HEK293 (cell line): ENCODE results near the gene NINL.

ENCODE experiments used
- BCL11B ChIP-seq: fragments of 450-650 bp; formaldehyde crosslinking; IDR thresholded peaks from 2 replicates; pipeline ENCODE4 v1.5.1; 2016; ENCODE audit warnings: low read depth, missing biosample characterization, missing genetic modification characterization
- GLIS1 ChIP-seq: fragments of 450-650 bp; formaldehyde crosslinking; IDR thresholded peaks from 2 replicates; pipeline ENCODE4 v1.5.1; 2016; ENCODE audit warnings: missing biosample characterization, missing genetic modification characterization
- INSM2 ChIP-seq: fragments of 450-650 bp; formaldehyde crosslinking; IDR thresholded peaks from 2 replicates; pipeline ENCODE4 v1.5.1; 2016; ENCODE audit warnings: missing biosample characterization, missing genetic modification characterization
- KLF1 ChIP-seq: fragments of 450-650 bp; formaldehyde crosslinking; IDR thresholded peaks from 2 replicates; pipeline ENCODE4 v1.5.1; 2016; ENCODE audit warnings: missing biosample characterization, missing genetic modification characterization
- MYNN ChIP-seq: fragments of 450-650 bp; formaldehyde crosslinking; IDR thresholded peaks from 2 replicates; pipeline ENCODE4 v1.5.1; 2016; ENCODE audit warnings: missing biosample characterization, missing genetic modification characterization, borderline replicate concordance
- OSR2 ChIP-seq: fragments of 450-650 bp; formaldehyde crosslinking; IDR thresholded peaks from 2 replicates; pipeline ENCODE4 v1.5.1; 2016; ENCODE audit warnings: missing biosample characterization, missing genetic modification characterization
- PRDM1 ChIP-seq: fragments of 450-650 bp; formaldehyde crosslinking; IDR thresholded peaks from 2 replicates; pipeline ENCODE4; 2016; ENCODE audit warnings: missing biosample characterization, missing genetic modification characterization
- RBAK ChIP-seq: fragments of 450-650 bp; formaldehyde crosslinking; IDR thresholded peaks from 2 replicates; pipeline ENCODE4 v1.5.1; 2016; ENCODE audit warnings: missing biosample characterization, missing genetic modification characterization
- ZBTB17 ChIP-seq: fragments of 450-650 bp; formaldehyde crosslinking; IDR thresholded peaks from 2 replicates; pipeline ENCODE4 v1.5.1; 2016; ENCODE audit warnings: missing biosample characterization, missing genetic modification characterization
- ZFHX2 ChIP-seq: fragments of 450-650 bp; formaldehyde crosslinking; conservative IDR thresholded peaks from 2 replicates; pipeline ENCODE4 v1.5.1; 2016; ENCODE audit warnings: missing biosample characterization, missing genetic modification characterization
- ZFP69B ChIP-seq: fragments of 450-650 bp; formaldehyde crosslinking; IDR thresholded peaks from 2 replicates; pipeline ENCODE4 v1.5.1; 2016; ENCODE audit warnings: missing biosample characterization, missing genetic modification characterization
- ZNF140 ChIP-seq: fragments of 450-650 bp; formaldehyde crosslinking; IDR thresholded peaks from 2 replicates; pipeline ENCODE4 v1.5.1; 2016; ENCODE audit warnings: missing biosample characterization, missing genetic modification characterization
- ZNF157 ChIP-seq: fragments of 450-650 bp; formaldehyde crosslinking; IDR thresholded peaks from 2 replicates; pipeline ENCODE4 v1.5.1; 2016; ENCODE audit warnings: missing biosample characterization, missing genetic modification characterization
- ZNF274 ChIP-seq, 2 experiments: fragments of 200-500 bp in 1 of 2; fragments of 450-650 bp in 1 of 2; sonication (Bioruptor generic) in 1 of 2; formaldehyde crosslinking in 1 of 2; IDR thresholded peaks; 2 replicates each; pipeline versions ENCODE4 v1.5.1 to v1.6.1; 2014 to 2016; ENCODE audit warnings: borderline replicate concordance in 1 of 2, inconsistent platforms in 1 of 2, low read length in 1 of 2, missing biosample characterization in 1 of 2, missing genetic modification characterization in 1 of 2
- ZNF341 ChIP-seq: fragments of 450-650 bp; formaldehyde crosslinking; IDR thresholded peaks from 2 replicates; pipeline ENCODE4; 2016; ENCODE audit warnings: low read depth, missing biosample characterization, missing genetic modification characterization
- ZNF394 ChIP-seq: fragments of 450-650 bp; formaldehyde crosslinking; IDR thresholded peaks from 2 replicates; pipeline ENCODE4 v1.5.1; 2016; ENCODE audit warnings: missing biosample characterization, missing genetic modification characterization, mild to moderate bottlenecking, moderate library complexity, borderline replicate concordance
- ZNF426 ChIP-seq: fragments of 450-650 bp; formaldehyde crosslinking; IDR thresholded peaks from 2 replicates; pipeline ENCODE4 v1.5.1; 2017; ENCODE audit warnings: missing biosample characterization, missing genetic modification characterization, mild to moderate bottlenecking, inconsistent platforms, moderate library complexity
- ZNF48 ChIP-seq: fragments of 450-650 bp; formaldehyde crosslinking; IDR thresholded peaks from 2 replicates; pipeline ENCODE4 v1.5.1; 2016; ENCODE audit warnings: missing biosample characterization, missing genetic modification characterization
- ZNF501 ChIP-seq: fragments of 450-650 bp; formaldehyde crosslinking; IDR thresholded peaks from 2 replicates; pipeline ENCODE4 v1.5.1; 2016; ENCODE audit warnings: missing biosample characterization, missing genetic modification characterization
- ZNF596 ChIP-seq: fragments of 450-650 bp; IDR thresholded peaks from 2 replicates; pipeline ENCODE4 v1.5.0; 2018; ENCODE audit warnings: missing biosample characterization, mild to moderate bottlenecking, missing genetic modification characterization, moderate library complexity
- ZNF610 ChIP-seq: fragments of 450-650 bp; formaldehyde crosslinking; IDR thresholded peaks from 2 replicates; pipeline ENCODE4 v1.5.1; 2016; ENCODE audit warnings: missing biosample characterization, missing genetic modification characterization, borderline replicate concordance
- ZNF707 ChIP-seq: fragments of 450-650 bp; formaldehyde crosslinking; IDR thresholded peaks from 2 replicates; pipeline ENCODE4 v1.5.1; 2016; ENCODE audit warnings: missing biosample characterization, missing genetic modification characterization
- ZNF792 ChIP-seq: fragments of 450-650 bp; formaldehyde crosslinking; IDR thresholded peaks from 2 replicates; pipeline ENCODE4 v1.5.1; 2016; ENCODE audit warnings: missing biosample characterization, missing genetic modification characterization
- ZSCAN16 ChIP-seq: fragments of 450-650 bp; formaldehyde crosslinking; IDR thresholded peaks from 2 replicates; pipeline ENCODE4 v1.5.1; 2016; ENCODE audit warnings: missing biosample characterization, missing genetic modification characterization
- TF ChIP-seq, protein P1 (sequence below): fragments of 450-650 bp; formaldehyde crosslinking; IDR thresholded peaks from 2 replicates; pipeline ENCODE4 v1.5.1; 2016; ENCODE audit warnings: missing biosample characterization, missing genetic modification characterization
- TF ChIP-seq, protein P2 (sequence below): sonication (generic); formaldehyde crosslinking; IDR thresholded peaks from 2 replicates; pipeline ENCODE4 v1.8.1; 2022; ENCODE audit warnings: mild to moderate bottlenecking, moderate library complexity, missing genetic modification reagents
- TF ChIP-seq, protein P3 (sequence below): fragments of 450-650 bp; formaldehyde crosslinking; IDR thresholded peaks from 2 replicates; pipeline ENCODE4 v1.5.1; 2016; ENCODE audit warnings: missing biosample characterization, missing genetic modification characterization, low read depth
- TF ChIP-seq, protein P4 (sequence below): fragments of 450-650 bp; formaldehyde crosslinking; IDR thresholded peaks from 2 replicates; pipeline ENCODE4 v1.5.1; 2016; ENCODE audit warnings: missing biosample characterization, missing genetic modification characterization, low read depth

NINL gene

GRCh38 chr20:25553819-25554296, 31.5 kb downstream of the NINL start (continued):
- TF ChIP-seq, protein P1, sequence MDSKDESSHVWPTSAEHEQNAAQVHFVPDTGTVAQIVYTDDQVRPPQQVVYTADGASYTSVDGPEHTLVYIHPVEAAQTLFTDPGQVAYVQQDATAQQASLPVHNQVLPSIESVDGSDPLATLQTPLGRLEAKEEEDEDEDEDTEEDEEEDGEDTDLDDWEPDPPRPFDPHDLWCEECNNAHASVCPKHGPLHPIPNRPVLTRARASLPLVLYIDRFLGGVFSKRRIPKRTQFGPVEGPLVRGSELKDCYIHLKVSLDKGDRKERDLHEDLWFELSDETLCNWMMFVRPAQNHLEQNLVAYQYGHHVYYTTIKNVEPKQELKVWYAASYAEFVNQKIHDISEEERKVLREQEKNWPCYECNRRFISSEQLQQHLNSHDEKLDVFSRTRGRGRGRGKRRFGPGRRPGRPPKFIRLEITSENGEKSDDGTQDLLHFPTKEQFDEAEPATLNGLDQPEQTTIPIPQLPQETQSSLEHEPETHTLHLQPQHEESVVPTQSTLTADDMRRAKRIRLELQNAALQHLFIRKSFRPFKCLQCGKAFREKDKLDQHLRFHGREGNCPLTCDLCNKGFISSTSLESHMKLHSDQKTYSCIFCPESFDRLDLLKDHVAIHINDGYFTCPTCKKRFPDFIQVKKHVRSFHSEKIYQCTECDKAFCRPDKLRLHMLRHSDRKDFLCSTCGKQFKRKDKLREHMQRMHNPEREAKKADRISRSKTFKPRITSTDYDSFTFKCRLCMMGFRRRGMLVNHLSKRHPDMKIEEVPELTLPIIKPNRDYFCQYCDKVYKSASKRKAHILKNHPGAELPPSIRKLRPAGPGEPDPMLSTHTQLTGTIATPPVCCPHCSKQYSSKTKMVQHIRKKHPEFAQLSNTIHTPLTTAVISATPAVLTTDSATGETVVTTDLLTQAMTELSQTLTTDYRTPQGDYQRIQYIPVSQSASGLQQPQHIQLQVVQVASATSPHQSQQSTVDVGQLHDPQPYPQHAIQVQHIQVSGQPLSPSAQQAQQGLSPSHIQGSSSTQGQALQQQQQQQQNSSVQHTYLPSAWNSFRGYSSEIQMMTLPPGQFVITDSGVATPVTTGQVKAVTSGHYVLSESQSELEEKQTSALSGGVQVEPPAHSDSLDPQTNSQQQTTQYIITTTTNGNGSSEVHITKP (tag by site-specific recombination) = peak; percentile 40; the same call in 1 of the 2 replicates
- TF ChIP-seq ZFP69B (no peak), ZNF596 (tag by site-specific recombination) (no peak), ZNF157 (no peak), ZSCAN16 (peak; percentile 87; the same call in 1 of the 2 replicates), OSR2 (peak; percentile 74), ZNF707 (no peak), ZNF48 (tag by site-specific recombination) (no peak), INSM2 (tag by site-specific recombination) (no peak), GLIS1 (tag by site-specific recombination) (peak; percentile 11; the same call in 1 of the 2 replicates), BCL11B (tag by site-specific recombination) (no peak), KLF1 (tag by site-specific recombination) (no peak), ZNF792 (no peak), ZNF501 (tag by site-specific recombination) (no peak), ZBTB17 (no peak), ZNF140 (tag by site-specific recombination) (no peak), ZNF426 (no peak), MYNN (tag by site-specific recombination) (no peak), ZNF274 (IDR thresholded peaks at IDR 0.05; ENCODE audit: low read length) (no peak), ZNF274 (tag by site-specific recombination; IDR thresholded peaks at IDR 0.05; ENCODE audit: borderline replicate concordance) (no peak), ZNF394 (tag by site-specific recombination) (no peak), ZFHX2 (no peak), ZNF610 (tag by site-specific recombination) (no peak), ZNF341 (tag by site-specific recombination) (peak; percentile 54), PRDM1 (tag by site-specific recombination) (no peak), RBAK (no peak)
- TF ChIP-seq, protein P2, sequence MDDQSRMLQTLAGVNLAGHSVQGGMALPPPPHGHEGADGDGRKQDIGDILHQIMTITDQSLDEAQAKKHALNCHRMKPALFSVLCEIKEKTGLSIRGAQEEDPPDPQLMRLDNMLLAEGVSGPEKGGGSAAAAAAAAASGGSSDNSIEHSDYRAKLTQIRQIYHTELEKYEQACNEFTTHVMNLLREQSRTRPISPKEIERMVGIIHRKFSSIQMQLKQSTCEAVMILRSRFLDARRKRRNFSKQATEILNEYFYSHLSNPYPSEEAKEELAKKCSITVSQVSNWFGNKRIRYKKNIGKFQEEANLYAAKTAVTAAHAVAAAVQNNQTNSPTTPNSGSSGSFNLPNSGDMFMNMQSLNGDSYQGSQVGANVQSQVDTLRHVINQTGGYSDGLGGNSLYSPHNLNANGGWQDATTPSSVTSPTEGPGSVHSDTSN (CRISPR knock-in tag) = no peak
- TF ChIP-seq, protein P3, sequence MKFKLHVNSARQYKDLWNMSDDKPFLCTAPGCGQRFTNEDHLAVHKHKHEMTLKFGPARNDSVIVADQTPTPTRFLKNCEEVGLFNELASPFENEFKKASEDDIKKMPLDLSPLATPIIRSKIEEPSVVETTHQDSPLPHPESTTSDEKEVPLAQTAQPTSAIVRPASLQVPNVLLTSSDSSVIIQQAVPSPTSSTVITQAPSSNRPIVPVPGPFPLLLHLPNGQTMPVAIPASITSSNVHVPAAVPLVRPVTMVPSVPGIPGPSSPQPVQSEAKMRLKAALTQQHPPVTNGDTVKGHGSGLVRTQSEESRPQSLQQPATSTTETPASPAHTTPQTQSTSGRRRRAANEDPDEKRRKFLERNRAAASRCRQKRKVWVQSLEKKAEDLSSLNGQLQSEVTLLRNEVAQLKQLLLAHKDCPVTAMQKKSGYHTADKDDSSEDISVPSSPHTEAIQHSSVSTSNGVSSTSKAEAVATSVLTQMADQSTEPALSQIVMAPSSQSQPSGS (tag by site-specific recombination) = no peak
- TF ChIP-seq, protein P4, sequence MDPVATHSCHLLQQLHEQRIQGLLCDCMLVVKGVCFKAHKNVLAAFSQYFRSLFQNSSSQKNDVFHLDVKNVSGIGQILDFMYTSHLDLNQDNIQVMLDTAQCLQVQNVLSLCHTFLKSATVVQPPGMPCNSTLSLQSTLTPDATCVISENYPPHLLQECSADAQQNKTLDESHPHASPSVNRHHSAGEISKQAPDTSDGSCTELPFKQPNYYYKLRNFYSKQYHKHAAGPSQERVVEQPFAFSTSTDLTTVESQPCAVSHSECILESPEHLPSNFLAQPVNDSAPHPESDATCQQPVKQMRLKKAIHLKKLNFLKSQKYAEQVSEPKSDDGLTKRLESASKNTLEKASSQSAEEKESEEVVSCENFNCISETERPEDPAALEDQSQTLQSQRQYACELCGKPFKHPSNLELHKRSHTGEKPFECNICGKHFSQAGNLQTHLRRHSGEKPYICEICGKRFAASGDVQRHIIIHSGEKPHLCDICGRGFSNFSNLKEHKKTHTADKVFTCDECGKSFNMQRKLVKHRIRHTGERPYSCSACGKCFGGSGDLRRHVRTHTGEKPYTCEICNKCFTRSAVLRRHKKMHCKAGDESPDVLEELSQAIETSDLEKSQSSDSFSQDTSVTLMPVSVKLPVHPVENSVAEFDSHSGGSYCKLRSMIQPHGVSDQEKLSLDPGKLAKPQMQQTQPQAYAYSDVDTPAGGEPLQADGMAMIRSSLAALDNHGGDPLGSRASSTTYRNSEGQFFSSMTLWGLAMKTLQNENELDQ = no peak
